Progenitor cell of endocrine pancreas (in vitro differentiated cells): Measurements from ENCODE around the gene FBXL15. TPM values are rescaled to one million over a fixed set of nuclear protein-coding genes. Genes with fewer than 3 reads are reported as not detected.

Source experiments
- DNase-seq: peaks from one replicate; pipeline ENCODE4 v3.0.0; 2021; ENCODE audit warnings: low spot score; ENCODE audit not compliant: unreplicated experiment
- H3K27ac Mint-ChIP-seq: 2 replicates; pipeline ENCODE4 v1.8.0; 2021; ENCODE audit warnings: mild to moderate bottlenecking, moderate library complexity, mixed read lengths
- H3K27me3 Mint-ChIP-seq: 2 replicates; pipeline ENCODE4 v1.8.0; 2021; ENCODE audit warnings: mixed read lengths
- H3K36me3 Mint-ChIP-seq: 2 replicates; pipeline ENCODE4 v1.8.0; 2022; ENCODE audit warnings: mixed read lengths; ENCODE audit not compliant: insufficient read depth
- H3K4me1 Mint-ChIP-seq: 2 replicates; pipeline ENCODE4 v1.8.0; 2021; ENCODE audit warnings: low read depth, mixed read lengths
- H3K4me3 Mint-ChIP-seq: 2 replicates; pipeline ENCODE4 v1.8.0; 2021; ENCODE audit warnings: low read depth, mild to moderate bottlenecking, moderate library complexity, mixed read lengths
- H3K9me3 Mint-ChIP-seq: 2 replicates; pipeline ENCODE4 v1.8.0; 2021; ENCODE audit warnings: low read depth, mixed read lengths
- total RNA-seq: library from RNA; stranded (reverse); gene quantifications from 2 replicates; pipeline ENCODE4 v1.2.1, GENCODE V29; 2021
- TF ChIP-seq, protein P1 (sequence below): fragments of 200-600 bp; sonication (generic); IDR thresholded peaks from one replicate; pipeline ENCODE4 v1.5.0; 2021; ENCODE audit warnings: antibody characterized with exemption, mild to moderate bottlenecking; ENCODE audit not compliant: unreplicated experiment

FBXL15 gene
- total RNA-seq, 1 donor from 2014 or later = 14.0 TPM

- no peaks in the 10 kb centered on the region for H3K9me3 Mint-ChIP-seq
- DNase-seq = no peak
- no peak overlapping the region for H3K27ac Mint-ChIP-seq
- no peak overlapping the region for H3K4me3 Mint-ChIP-seq
- peaks cover 8% of the 10 kb centered on the region for H3K4me1 Mint-ChIP-seq
- no peaks in the 10 kb centered on the region for H3K36me3 Mint-ChIP-seq
- peaks cover 31% of the 10 kb centered on the region for H3K27me3 Mint-ChIP-seq
- TF ChIP-seq, protein P1, sequence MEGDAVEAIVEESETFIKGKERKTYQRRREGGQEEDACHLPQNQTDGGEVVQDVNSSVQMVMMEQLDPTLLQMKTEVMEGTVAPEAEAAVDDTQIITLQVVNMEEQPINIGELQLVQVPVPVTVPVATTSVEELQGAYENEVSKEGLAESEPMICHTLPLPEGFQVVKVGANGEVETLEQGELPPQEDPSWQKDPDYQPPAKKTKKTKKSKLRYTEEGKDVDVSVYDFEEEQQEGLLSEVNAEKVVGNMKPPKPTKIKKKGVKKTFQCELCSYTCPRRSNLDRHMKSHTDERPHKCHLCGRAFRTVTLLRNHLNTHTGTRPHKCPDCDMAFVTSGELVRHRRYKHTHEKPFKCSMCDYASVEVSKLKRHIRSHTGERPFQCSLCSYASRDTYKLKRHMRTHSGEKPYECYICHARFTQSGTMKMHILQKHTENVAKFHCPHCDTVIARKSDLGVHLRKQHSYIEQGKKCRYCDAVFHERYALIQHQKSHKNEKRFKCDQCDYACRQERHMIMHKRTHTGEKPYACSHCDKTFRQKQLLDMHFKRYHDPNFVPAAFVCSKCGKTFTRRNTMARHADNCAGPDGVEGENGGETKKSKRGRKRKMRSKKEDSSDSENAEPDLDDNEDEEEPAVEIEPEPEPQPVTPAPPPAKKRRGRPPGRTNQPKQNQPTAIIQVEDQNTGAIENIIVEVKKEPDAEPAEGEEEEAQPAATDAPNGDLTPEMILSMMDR = no peak
Measured at GRCh38 chr10:102389894-102390293, 30.7 kb upstream of the FBXL15 start.

DNA sequence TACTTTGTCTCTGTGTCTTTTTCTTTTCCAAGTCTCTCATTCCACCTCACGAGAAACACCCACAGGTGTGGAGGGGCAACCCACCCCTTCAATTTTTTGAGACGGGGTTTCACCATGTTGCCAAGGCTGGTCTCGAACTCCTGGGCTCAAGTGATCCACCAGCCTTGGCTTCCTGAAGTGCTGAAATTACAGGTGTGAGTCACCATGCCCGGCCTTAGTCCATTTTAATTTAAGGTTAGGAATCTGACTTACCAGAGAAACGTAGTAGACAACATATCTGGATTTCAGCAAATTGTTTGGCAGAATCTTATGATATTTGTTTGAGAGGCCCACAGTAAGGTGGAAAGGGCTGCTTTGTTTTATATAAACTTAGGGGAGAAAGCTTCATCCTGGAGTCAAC, 28.3 kb upstream of the FBXL15 start:
- H3K9me3 Mint-ChIP-seq = no peaks in the 10 kb centered on the region
- H3K4me3 Mint-ChIP-seq = no peak overlapping the region
- H3K27me3 Mint-ChIP-seq = peaks cover 31% of the 10 kb centered on the region

DNA sequence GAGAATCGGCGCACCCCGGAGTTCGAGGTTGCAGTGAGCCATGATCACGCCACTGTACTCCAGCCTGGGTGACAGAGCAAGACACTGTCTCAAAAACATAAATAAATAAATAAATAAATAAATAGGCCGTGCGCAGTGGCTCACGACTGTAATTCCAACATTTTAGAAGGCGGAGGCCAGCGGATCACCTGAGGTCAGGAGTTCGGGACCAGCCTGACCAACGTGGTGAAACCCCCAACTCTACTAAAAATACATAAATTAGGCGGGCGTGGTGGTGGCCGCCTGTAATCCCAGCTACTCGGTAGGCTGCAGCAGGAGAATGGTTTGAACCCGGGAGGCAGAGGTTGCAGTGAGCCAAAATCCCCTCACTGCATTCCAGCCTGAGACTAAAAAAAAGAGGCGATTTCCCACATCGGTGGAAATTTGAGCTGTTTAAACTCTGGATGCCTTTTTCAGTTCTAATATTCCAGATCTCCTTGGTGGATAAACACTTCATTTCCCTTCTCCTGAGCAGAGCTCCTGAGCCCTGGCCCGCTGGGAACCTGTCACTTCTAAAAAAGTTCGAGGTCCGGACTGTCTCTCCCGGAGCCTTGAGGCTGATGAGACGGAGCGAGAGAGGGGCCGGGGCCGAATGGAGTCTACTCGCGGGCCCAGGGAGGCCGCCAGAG, 27.1 kb upstream of the FBXL15 start:
- Mint-ChIP-seq H3K36me3 (no peaks in the 10 kb centered on the region), H3K4me1 (peaks cover 13% of the 10 kb centered on the region), H3K27me3 (peaks cover 31% of the 10 kb centered on the region), H3K27ac (no peak overlapping the region), H3K9me3 (no peaks in the 10 kb centered on the region), H3K4me3 (peak overlapping the region; percentile 72)
- no peak for DNase-seq
- TF ChIP-seq, protein P1 = no peak

More for the DNA sequence above, 28.3 kb upstream of the FBXL15 start:
- DNase-seq = no peak
- H3K36me3 Mint-ChIP-seq = no peaks in the 10 kb centered on the region
- peaks cover 13% of the 10 kb centered on the region for H3K4me1 Mint-ChIP-seq
- TF ChIP-seq, protein P1 = no peak
- H3K27ac Mint-ChIP-seq = no peak overlapping the region

GRCh38 chr10:102394079-102394800, 26.4 kb upstream of the FBXL15 start:
- DNase-seq = peak; percentile 81
- peaks cover 31% of the 10 kb centered on the region for H3K27me3 Mint-ChIP-seq
- H3K9me3 Mint-ChIP-seq = no peaks in the 10 kb centered on the region
- H3K4me3 Mint-ChIP-seq = peak overlapping the region; percentile 72
- peaks cover 13% of the 10 kb centered on the region for H3K4me1 Mint-ChIP-seq
- TF ChIP-seq, protein P1 = peak; percentile 97
- no peaks in the 10 kb centered on the region for H3K36me3 Mint-ChIP-seq
- peak overlapping the region; percentile 65 for H3K27ac Mint-ChIP-seq

DNA sequence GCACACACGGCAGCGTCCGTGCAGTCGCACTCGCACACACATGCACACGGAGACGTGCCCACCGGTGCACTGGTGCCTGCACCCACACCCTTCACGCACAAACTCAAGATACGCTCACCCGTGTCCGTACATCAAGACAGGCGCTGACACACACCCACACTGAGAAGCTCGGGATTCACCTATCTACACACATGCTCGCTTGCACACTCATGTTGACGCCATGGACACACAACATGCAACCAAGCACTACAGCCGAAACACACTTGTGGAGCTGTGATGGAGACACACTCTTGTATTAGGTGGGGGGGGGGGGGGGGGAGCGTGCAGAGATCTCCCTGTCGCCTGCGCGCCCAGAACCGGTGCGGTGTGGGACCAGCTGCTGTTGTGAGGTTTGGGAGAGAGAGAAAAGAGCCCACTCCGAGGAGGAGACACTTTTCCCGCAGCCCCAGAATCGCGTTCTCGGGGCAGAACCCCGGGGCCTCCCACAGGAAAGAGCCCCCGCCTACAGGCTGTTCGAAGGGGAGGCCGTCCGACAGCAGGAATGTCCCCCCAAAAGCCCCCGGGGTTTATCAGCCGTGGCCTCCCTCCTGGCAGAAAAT, 25.7 kb upstream of the FBXL15 start:
- no peak for DNase-seq

More for the DNA sequence above, 25.7 kb upstream of the FBXL15 start:
- H3K4me1 Mint-ChIP-seq = peaks cover 12% of the 10 kb centered on the region
- H3K27ac Mint-ChIP-seq = peak overlapping the region; percentile 65
- peak overlapping the region; percentile 72 for H3K4me3 Mint-ChIP-seq
- no peaks in the 10 kb centered on the region for H3K36me3 Mint-ChIP-seq
- H3K9me3 Mint-ChIP-seq = no peaks in the 10 kb centered on the region
- H3K27me3 Mint-ChIP-seq = peaks cover 28% of the 10 kb centered on the region
- TF ChIP-seq, protein P1 = no peak
